ENCODE measurements around the gene TMOD4. TPM values are rescaled to one million over a fixed set of nuclear protein-coding genes. Genes with fewer than 3 reads are reported as not detected.
"Not testable (repeated sequence)": the region's sequence is repeated elsewhere in the genome, so short reads cannot be mapped to it uniquely, and the experiment has no call there.

The TMOD4 gene
- total and polyA plus RNA-seq, 3 experiments from 2014 or later, result 1.0 to 3.7 (median 2.4) TPM

- Mint-ChIP-seq H3K27ac (peak overlapping the region; percentile 54 to 99 (median 96)), H3K36me3 (peaks cover 0 to 40% (median 7%) of the 10 kb centered on the region in 3 donors), H3K4me1 (peaks cover 41 to 60% (median 53%) of the 10 kb centered on the region in 3 donors), H3K27me3 (peaks cover 3 to 5% of the 10 kb centered on the region in 2 donors), H3K4me3 (peak overlapping the region; percentile 95 to 100 (median 98)), H3K9me3 (peaks cover 0 to 2% (median 0%) of the 10 kb centered on the region in 5 donors)
- DNase-seq, result no peak
- H3K4me1 ChIP-seq (ENCODE audit: insufficient read depth, low read length), result peaks cover 22% of the 10 kb centered on the region
- H3K4me3 ChIP-seq (ENCODE audit: low read length), result peak overlapping the region; percentile 89
- peak overlapping the region; percentile 85 for H3K27ac ChIP-seq (ENCODE audit: low read depth, low read length)
- no peaks in the 10 kb centered on the region for H3K27me3 ChIP-seq (ENCODE audit: insufficient read depth, low read length, poor library complexity, severe bottlenecking)
- ChIA-PET CTCF (interaction anchor here (1.7 to 3.4 kb wide), 2 partner anchors 10 to 52 kb away, joined by 3 to 13 read pairs; partner anchors contain the start of gene VPS72), POLR2A (interaction anchor here (2.2 kb wide), 1 partner anchor 10 kb away, joined by 8 read pairs; the partner anchor contains the start of gene VPS72)
- H3K36me3 ChIP-seq (ENCODE audit: insufficient read depth, low read length), result no peaks in the 10 kb centered on the region
- no peaks in the 10 kb centered on the region for H3K9me3 ChIP-seq (ENCODE audit: low read length)
Observed at GRCh38 chr1:151199873-151200581, 24.2 kb upstream of the TMOD4 start.

GRCh38 chr1:151198254-151199127 lies 22.7 kb upstream of the TMOD4 start, which contains the start of gene PIP5K1A:
TSS of gene PIP5K1A (plus strand) at chr1:151198552. CDS start at chr1:151198997, 445 bp downstream.
- peaks cover 0 to 2% (median 0%) of the 10 kb centered on the region in 5 donors for H3K9me3 Mint-ChIP-seq
- POLR2A ChIA-PET, result interaction anchor here (0.7 to 2.2 kb wide), 2 partner anchors 9 to 56 kb away, joined by 3 to 8 read pairs; partner anchors contain the start of genes PSMD4 and VPS72
- Histone ChIP-seq H3K27ac (ENCODE audit: low read depth, low read length) (peak within 1 kb of the TSS; percentile 85), H3K9me3 (ENCODE audit: low read length) (no peaks in the 10 kb centered on the region), H3K27me3 (ENCODE audit: insufficient read depth, low read length, poor library complexity, severe bottlenecking) (no peaks in the 10 kb centered on the region), H3K36me3 (ENCODE audit: insufficient read depth, low read length) (no peaks in the 10 kb centered on the region), H3K4me1 (ENCODE audit: insufficient read depth, low read length) (peaks cover 18% of the 10 kb centered on the region), H3K4me3 (ENCODE audit: low read length) (peak within 1 kb of the TSS; percentile 89)
- peaks cover 36 to 51% (median 44%) of the 10 kb centered on the region in 3 donors for H3K4me1 Mint-ChIP-seq
- H3K27ac Mint-ChIP-seq, result peak within 1 kb of the TSS; percentile 91 to 99 (median 96)
- peak within 1 kb of the TSS; percentile 95 to 100 (median 98) for H3K4me3 Mint-ChIP-seq
- DNase-seq, result peak; percentile 96 to 99 (median 99)
- H3K36me3 Mint-ChIP-seq, result peaks cover 0 to 30% (median 5%) of the 10 kb centered on the region in 3 donors
- peaks cover 5 to 8% of the 10 kb centered on the region in 2 donors for H3K27me3 Mint-ChIP-seq
- CTCF ChIA-PET, result interaction anchor here (0.9 to 3.4 kb wide), 3 partner anchors 9 to 99 kb away, joined by 3 to 13 read pairs (median 3); partner anchors contain the start of gene VPS72

- Mint-ChIP-seq H3K4me1 (peaks cover 36 to 49% (median 44%) of the 10 kb centered on the region in 3 donors), H3K4me3 (peak overlapping the region; percentile 95 to 100 (median 98)), H3K27ac (peak overlapping the region; percentile 91 to 99 (median 96)), H3K9me3 (peaks cover 0 to 2% (median 0%) of the 10 kb centered on the region in 5 donors), H3K27me3 (peaks cover 5 to 8% of the 10 kb centered on the region in 2 donors), H3K36me3 (peaks cover 0 to 28% (median 3%) of the 10 kb centered on the region in 3 donors)
- peak overlapping the region; percentile 89 for H3K4me3 ChIP-seq (ENCODE audit: low read length)
- DNase-seq, result peak in 1 of 5 donors; percentile 8
- ChIA-PET POLR2A (interaction anchor here (2.2 kb wide), 1 partner anchor 8 kb away, joined by 8 read pairs; the partner anchor contains the start of gene VPS72), CTCF (interaction anchor here (3.4 kb wide), 1 partner anchor 54 kb away, joined by 13 read pairs; no protein-coding TSS in a partner anchor)
- H3K9me3 ChIP-seq (ENCODE audit: low read length), result no peaks in the 10 kb centered on the region
- H3K27ac ChIP-seq (ENCODE audit: low read depth, low read length), result no peak overlapping the region
- H3K27me3 ChIP-seq (ENCODE audit: insufficient read depth, low read length, poor library complexity, severe bottlenecking), result no peaks in the 10 kb centered on the region
- H3K4me1 ChIP-seq (ENCODE audit: insufficient read depth, low read length), result peaks cover 18% of the 10 kb centered on the region
- H3K36me3 ChIP-seq (ENCODE audit: insufficient read depth, low read length), result no peaks in the 10 kb centered on the region
Observed at GRCh38 chr1:151197863-151198253, 22.1 kb upstream of the TMOD4 start.

GRCh38 chr1:151196292-151196800 lies 20.6 kb upstream of the TMOD4 start:
- Mint-ChIP-seq H3K36me3 (peaks cover 0 to 18% (median 2%) of the 10 kb centered on the region in 3 donors), H3K9me3 (peaks cover 0 to 2% (median 0%) of the 10 kb centered on the region in 5 donors), H3K4me3 (peak overlapping the region in 5 of 7 donors; percentile 12 to 77 (median 54)), H3K27me3 (peaks cover 5 to 8% of the 10 kb centered on the region in 2 donors), H3K27ac (peak overlapping the region in 3 of 8 donors; percentile 53 to 64 (median 54)), H3K4me1 (peaks cover 34 to 39% (median 35%) of the 10 kb centered on the region in 3 donors)
- ChIA-PET CTCF (interaction anchor here (0.7 to 1.1 kb wide), 2 partner anchors 56 to 140 kb away, joined by 3 to 5 read pairs; no protein-coding TSS in a partner anchor), POLR2A (interaction anchor here (0.7 to 0.8 kb wide), 2 partner anchors 8 to 56 kb away, joined by 3 to 11 read pairs; no protein-coding TSS in a partner anchor)
- no peaks in the 10 kb centered on the region for H3K36me3 ChIP-seq (ENCODE audit: insufficient read depth, low read length)
- H3K9me3 ChIP-seq (ENCODE audit: low read length), result no peaks in the 10 kb centered on the region
- H3K27me3 ChIP-seq (ENCODE audit: insufficient read depth, low read length, poor library complexity, severe bottlenecking), result no peaks in the 10 kb centered on the region
- peaks cover 18% of the 10 kb centered on the region for H3K4me1 ChIP-seq (ENCODE audit: insufficient read depth, low read length)
- H3K27ac ChIP-seq (ENCODE audit: low read depth, low read length), result no peak overlapping the region
- no peak overlapping the region for H3K4me3 ChIP-seq (ENCODE audit: low read length)
- DNase-seq, result peak; percentile 13 to 63 (median 46)

- peaks cover 32 to 41% (median 39%) of the 10 kb centered on the region in 3 donors for H3K4me1 Mint-ChIP-seq
- peaks cover 19% of the 10 kb centered on the region for H3K4me1 ChIP-seq (ENCODE audit: insufficient read depth, low read length)
- H3K27me3 ChIP-seq (ENCODE audit: insufficient read depth, low read length, poor library complexity, severe bottlenecking); H3K9me3 ChIP-seq (ENCODE audit: low read length); H3K27ac ChIP-seq (ENCODE audit: low read depth, low read length); H3K27me3 Mint-ChIP-seq; H3K4me3 ChIP-seq (ENCODE audit: low read length); DNase-seq; H3K36me3 ChIP-seq (ENCODE audit: insufficient read depth, low read length); H3K9me3 Mint-ChIP-seq; POLR2A ChIA-PET: not testable (repeated sequence)
- peaks cover 0 to 17% (median 2%) of the 10 kb centered on the region in 3 donors for H3K36me3 Mint-ChIP-seq
- H3K4me3 Mint-ChIP-seq, result peak overlapping the region in 1 of 7 donors; percentile 32
- peak overlapping the region in 1 of 8 donors; percentile 61 for H3K27ac Mint-ChIP-seq
- CTCF ChIA-PET, result interaction anchor here (1.1 kb wide), 1 partner anchor 57 kb away, joined by 5 read pairs; no protein-coding TSS in a partner anchor
Observed at GRCh38 chr1:151194894-151195594, 19.3 kb upstream of the TMOD4 start.

- ChIA-PET CTCF (interaction anchor here (1.3 kb wide), 1 partner anchor 12 kb away, joined by 5 read pairs; no protein-coding TSS in a partner anchor), POLR2A (no interaction called here)
- H3K9me3 Mint-ChIP-seq, result peaks cover 0 to 2% (median 0%) of the 10 kb centered on the region in 5 donors
- no peak for DNase-seq
- peaks cover 0 to 16% (median 0%) of the 10 kb centered on the region in 3 donors for H3K36me3 Mint-ChIP-seq
- H3K27me3 ChIP-seq (ENCODE audit: insufficient read depth, low read length, poor library complexity, severe bottlenecking), result no peaks in the 10 kb centered on the region
- H3K27me3 Mint-ChIP-seq, result peaks cover 5 to 8% of the 10 kb centered on the region in 2 donors
- H3K9me3 ChIP-seq (ENCODE audit: low read length), result no peaks in the 10 kb centered on the region
- peaks cover 19% of the 10 kb centered on the region for H3K4me1 ChIP-seq (ENCODE audit: insufficient read depth, low read length)
- H3K4me3 Mint-ChIP-seq, result peak overlapping the region in 1 of 7 donors; percentile 56
- H3K27ac ChIP-seq (ENCODE audit: low read depth, low read length), result no peak overlapping the region
- H3K4me1 Mint-ChIP-seq, result peaks cover 29 to 41% (median 39%) of the 10 kb centered on the region in 3 donors
- H3K36me3 ChIP-seq (ENCODE audit: insufficient read depth, low read length), result no peaks in the 10 kb centered on the region
- H3K27ac Mint-ChIP-seq, result peak overlapping the region in 3 of 8 donors; percentile 7 to 52 (median 47)
- no peak overlapping the region for H3K4me3 ChIP-seq (ENCODE audit: low read length)
Observed at GRCh38 chr1:151193856-151194255, 18.1 kb upstream of the TMOD4 start.
